Activated naive CD8-positive, alpha-beta T cell treated with anti-CD3 and anti-CD28 coated beads for 36 hours (primary cell): ENCODE results near the gene DENND1A. TPM values are rescaled to one million over a fixed set of nuclear protein-coding genes. Genes with fewer than 3 reads are reported as not detected.
A peak's percentile ranks its signal among the peaks of the same experiment; 100 is the strongest.

Source experiments
- DNase-seq: peaks from one replicate; pipeline ENCODE4 v3.0.0; 2021
- H3K27ac Mint-ChIP-seq: one replicate; pipeline ENCODE4 v1.8.0; 2022; ENCODE audit warnings: mild to moderate bottlenecking, moderate library complexity, mixed read lengths
- H3K27me3 Mint-ChIP-seq: one replicate; pipeline ENCODE4 v1.8.0; 2022; ENCODE audit warnings: mild to moderate bottlenecking, mixed read lengths
- H3K36me3 Mint-ChIP-seq: one replicate; pipeline ENCODE4 v1.8.0; 2021; ENCODE audit warnings: mild to moderate bottlenecking, mixed read lengths
- H3K4me1 Mint-ChIP-seq: one replicate; pipeline ENCODE4 v1.8.0; 2021; ENCODE audit warnings: mixed read lengths
- H3K4me3 Mint-ChIP-seq: one replicate; pipeline ENCODE4 v1.8.0; 2022; ENCODE audit warnings: mild to moderate bottlenecking, moderate library complexity, mixed read lengths
- H3K9me3 Mint-ChIP-seq: one replicate; pipeline ENCODE4 v1.8.0; 2022; ENCODE audit warnings: mixed read lengths
- total RNA-seq, 2 experiments: library from RNA; stranded (reverse); gene quantifications; one replicate each; pipeline ENCODE4 v1.2.3, GENCODE V29; 2021

DENND1A gene
- total RNA-seq, 2 experiments from 2014 or later = 21.3 to 22.1 TPM

GRCh38 chr9:123657099-123657498 is 272.8 kb downstream of the DENND1A start:
- Mint-ChIP-seq H3K4me1 (no peaks in the 10 kb centered on the region), H3K27me3 (no peaks in the 10 kb centered on the region), H3K9me3 (peaks cover 7% of the 10 kb centered on the region), H3K27ac (no peak overlapping the region), H3K4me3 (no peak overlapping the region), H3K36me3 (peaks cover 25% of the 10 kb centered on the region)
- DNase-seq = no peak

- Mint-ChIP-seq H3K9me3 (peaks cover 2% of the 10 kb centered on the region), H3K4me3 (no peak overlapping the region), H3K4me1 (no peaks in the 10 kb centered on the region), H3K36me3 (peaks cover 24% of the 10 kb centered on the region), H3K27ac (no peak overlapping the region), H3K27me3 (no peaks in the 10 kb centered on the region)
- no peak for DNase-seq
These were observed 273.4 kb downstream of the DENND1A start for GRCh38 chr9:123656565-123656964.

- Mint-ChIP-seq H3K4me3 (no peak overlapping the region), H3K27me3 (no peaks in the 10 kb centered on the region), H3K27ac (no peak overlapping the region), H3K9me3 (no peaks in the 10 kb centered on the region), H3K4me1 (no peaks in the 10 kb centered on the region), H3K36me3 (peaks cover 23% of the 10 kb centered on the region)
- DNase-seq = no peak
These were observed 274.1 kb downstream of the DENND1A start for GRCh38 chr9:123655681-123656423.

- H3K9me3 Mint-ChIP-seq = no peaks in the 10 kb centered on the region
- H3K4me1 Mint-ChIP-seq = no peaks in the 10 kb centered on the region
- H3K4me3 Mint-ChIP-seq = no peak overlapping the region
- peaks cover 22% of the 10 kb centered on the region for H3K36me3 Mint-ChIP-seq
- no peak for DNase-seq
- no peaks in the 10 kb centered on the region for H3K27me3 Mint-ChIP-seq
- peak overlapping the region; percentile 57 for H3K27ac Mint-ChIP-seq
These were observed 274.8 kb downstream of the DENND1A start for GRCh38 chr9:123654994-123655637.

- Mint-ChIP-seq H3K36me3 (peaks cover 27% of the 10 kb centered on the region), H3K9me3 (no peaks in the 10 kb centered on the region), H3K27me3 (no peaks in the 10 kb centered on the region), H3K27ac (no peak overlapping the region), H3K4me3 (no peak overlapping the region), H3K4me1 (no peaks in the 10 kb centered on the region)
- DNase-seq = no peak
These were observed 275.5 kb downstream of the DENND1A start for GRCh38 chr9:123654218-123654993.

GRCh38 chr9:123652416-123652815 is 277.5 kb downstream of the DENND1A start:
- no peak for DNase-seq
- H3K27ac Mint-ChIP-seq = no peak overlapping the region
- H3K27me3 Mint-ChIP-seq = no peaks in the 10 kb centered on the region
- no peaks in the 10 kb centered on the region for H3K4me1 Mint-ChIP-seq
- H3K36me3 Mint-ChIP-seq = peaks cover 38% of the 10 kb centered on the region
- H3K9me3 Mint-ChIP-seq = no peaks in the 10 kb centered on the region
- H3K4me3 Mint-ChIP-seq = no peak overlapping the region

GRCh38 chr9:123651871-123652270 is 278.1 kb downstream of the DENND1A start:
- no peak for DNase-seq
- no peaks in the 10 kb centered on the region for H3K4me1 Mint-ChIP-seq
- no peaks in the 10 kb centered on the region for H3K27me3 Mint-ChIP-seq
- H3K9me3 Mint-ChIP-seq = no peaks in the 10 kb centered on the region
- H3K36me3 Mint-ChIP-seq = peaks cover 38% of the 10 kb centered on the region
- no peak overlapping the region for H3K4me3 Mint-ChIP-seq
- H3K27ac Mint-ChIP-seq = no peak overlapping the region

GRCh38 chr9:123651273-123651672 is 278.7 kb downstream of the DENND1A start:
- H3K9me3 Mint-ChIP-seq = no peaks in the 10 kb centered on the region
- H3K36me3 Mint-ChIP-seq = peaks cover 34% of the 10 kb centered on the region
- no peak overlapping the region for H3K4me3 Mint-ChIP-seq
- H3K27me3 Mint-ChIP-seq = no peaks in the 10 kb centered on the region
- H3K27ac Mint-ChIP-seq = no peak overlapping the region
- DNase-seq = no peak
- H3K4me1 Mint-ChIP-seq = no peaks in the 10 kb centered on the region

- Mint-ChIP-seq H3K36me3 (peaks cover 32% of the 10 kb centered on the region), H3K4me1 (no peaks in the 10 kb centered on the region), H3K4me3 (no peak overlapping the region), H3K27me3 (no peaks in the 10 kb centered on the region), H3K9me3 (no peaks in the 10 kb centered on the region), H3K27ac (no peak overlapping the region)
- no peak for DNase-seq
These were observed 280.0 kb downstream of the DENND1A start for GRCh38 chr9:123649909-123650308.

- Mint-ChIP-seq H3K27ac (no peak overlapping the region), H3K9me3 (no peaks in the 10 kb centered on the region), H3K4me1 (no peaks in the 10 kb centered on the region), H3K36me3 (peaks cover 35% of the 10 kb centered on the region), H3K4me3 (no peak overlapping the region), H3K27me3 (no peaks in the 10 kb centered on the region)
- DNase-seq = no peak
These were observed 282.8 kb downstream of the DENND1A start for GRCh38 chr9:123647145-123647544.

- DNase-seq = no peak
- Mint-ChIP-seq H3K27ac (no peak overlapping the region), H3K4me1 (peaks cover 9% of the 10 kb centered on the region), H3K9me3 (no peaks in the 10 kb centered on the region), H3K4me3 (no peak overlapping the region), H3K27me3 (no peaks in the 10 kb centered on the region), H3K36me3 (peaks cover 26% of the 10 kb centered on the region)
These were observed 284.2 kb downstream of the DENND1A start for GRCh38 chr9:123645762-123646161.

- H3K4me1 Mint-ChIP-seq = peaks cover 15% of the 10 kb centered on the region
- no peaks in the 10 kb centered on the region for H3K27me3 Mint-ChIP-seq
- peaks cover 26% of the 10 kb centered on the region for H3K36me3 Mint-ChIP-seq
- H3K9me3 Mint-ChIP-seq = no peaks in the 10 kb centered on the region
- no peak for DNase-seq
- H3K27ac Mint-ChIP-seq = no peak overlapping the region
- H3K4me3 Mint-ChIP-seq = no peak overlapping the region
These were observed 284.8 kb downstream of the DENND1A start for GRCh38 chr9:123645126-123645525.

- H3K4me1 Mint-ChIP-seq = peaks cover 20% of the 10 kb centered on the region
- H3K27me3 Mint-ChIP-seq = no peaks in the 10 kb centered on the region
- no peak overlapping the region for H3K4me3 Mint-ChIP-seq
- no peak for DNase-seq
- peaks cover 20% of the 10 kb centered on the region for H3K36me3 Mint-ChIP-seq
- H3K27ac Mint-ChIP-seq = no peak overlapping the region
- H3K9me3 Mint-ChIP-seq = no peaks in the 10 kb centered on the region
These were observed 286.4 kb downstream of the DENND1A start for GRCh38 chr9:123643518-123643917.

GRCh38 chr9:123642291-123643278 is 287.3 kb downstream of the DENND1A start:
- Mint-ChIP-seq H3K27ac (no peak overlapping the region), H3K27me3 (no peaks in the 10 kb centered on the region), H3K9me3 (no peaks in the 10 kb centered on the region), H3K4me3 (no peak overlapping the region), H3K4me1 (peaks cover 29% of the 10 kb centered on the region), H3K36me3 (peaks cover 12% of the 10 kb centered on the region)
- DNase-seq = no peak
